Endothelial cell of umbilical vein (primary cell): ENCODE data around the gene FRS2. TPM values are rescaled to one million over a fixed set of nuclear protein-coding genes. Genes with fewer than 3 reads are reported as not detected.

Experiments
- BruUV-seq: library from RNA; stranded (reverse); fragments of 400-500 nt; replicated peaks from 2 replicates; lab custom pipeline; 2021; lab: Mats Ljungman, UMichigan
- CTCF ChIA-PET: fragments of 300-600, 350-600 bp; sonication (Branson Sonifier 250); formaldehyde crosslinking; loops from one replicate; lab custom pipeline; 2021; ENCODE audit warnings: antibody characterized with exemption, inconsistent platforms; lab: Charles Lee
- POLR2A ChIA-PET: fragments of 300-600, 350-600 bp; sonication (Branson Sonifier 250); formaldehyde crosslinking; loops from one replicate; lab custom pipeline; 2021; ENCODE audit warnings: antibody characterized with exemption, inconsistent platforms; lab: Charles Lee
- DNase-seq: peaks from one replicate; pipeline ENCODE4 v3.0.0-alpha.2; 2011; ENCODE audit warnings: low read depth, low spot score
- FAIRE-seq: peaks from 2 replicates; lab custom pipeline; 2011; peaks lifted over from hg19 to GRCh38; lab: Jason Lieb, UNC
- H2AFZ ChIP-seq: 2 replicates; pipeline ENCODE4 v1.6.0; 2012; ENCODE audit warnings: low read depth, low read length, control low read depth, inconsistent platforms
- H3K27ac ChIP-seq: 2 replicates; pipeline ENCODE4 v1.5.1; 2011; ENCODE audit warnings: low read depth, mild to moderate bottlenecking, control low read depth, low read length, moderate library complexity; ENCODE audit not compliant: insufficient read depth
- H3K27me3 ChIP-seq, 2 experiments: 2 replicates each; pipeline versions ENCODE4 v1.6.0 to v1.6.1; 2011; ENCODE audit warnings: low read length in 2 of 2, mixed read lengths in 1 of 2; ENCODE audit not compliant: control insufficient read depth in 2 of 2, insufficient read depth in 2 of 2
- H3K36me3 ChIP-seq, 2 experiments: 2 replicates in 1 of 2; 3 replicates in 1 of 2; pipeline ENCODE4 v1.5.1; 2011; ENCODE audit warnings: low read length in 2 of 2, mild to moderate bottlenecking in 1 of 2, moderate library complexity in 1 of 2; ENCODE audit not compliant: control insufficient read depth in 2 of 2, insufficient read depth in 2 of 2; ENCODE audit errors: extremely low read depth in 1 of 2
- H3K4me1 ChIP-seq: 3 replicates; pipeline ENCODE4 v1.5.1; 2011; ENCODE audit warnings: mild to moderate bottlenecking, low read length; ENCODE audit not compliant: control insufficient read depth, insufficient read depth; ENCODE audit errors: extremely low read depth
- H3K4me2 ChIP-seq: 2 replicates; pipeline ENCODE4 v1.6.1; 2011; ENCODE audit warnings: low read length, control low read depth, mixed read lengths; ENCODE audit not compliant: insufficient read depth
- H3K4me3 ChIP-seq, 3 experiments: fragments of 200-600 bp in 1 of 3; sonication (generic), shearing (Covaris generic) in 1 of 3; replicated peaks in 1 of 3; 2 replicates each; pipeline ENCODE4 v1.5.1; 2011 to 2016; ENCODE audit warnings: control low read depth in 3 of 3, low read length in 3 of 3, mild to moderate bottlenecking in 2 of 3, inconsistent platforms in 1 of 3, low read depth in 1 of 3, moderate library complexity in 1 of 3; ENCODE audit not compliant: insufficient read depth in 1 of 3
- H3K79me2 ChIP-seq: 2 replicates; pipeline ENCODE4 v1.6.0; 2012; ENCODE audit warnings: low read length, inconsistent platforms; ENCODE audit not compliant: control insufficient read depth, insufficient read depth
- H3K9ac ChIP-seq: replicated peaks from 2 replicates; pipeline ENCODE3; 2011; ENCODE audit warnings: low read length, control low read depth; ENCODE audit not compliant: insufficient read depth; ENCODE audit errors: extremely low read depth
- H3K9me1 ChIP-seq: replicated peaks from 3 replicates; pipeline ENCODE4 v1.6.0; 2011; ENCODE audit warnings: mild to moderate bottlenecking, low read length; ENCODE audit not compliant: control insufficient read depth, insufficient read depth; ENCODE audit errors: extremely low read depth
- H3K9me3 ChIP-seq: replicated peaks from 2 replicates; pipeline ENCODE4 v1.5.1; 2012; ENCODE audit warnings: low read length, inconsistent platforms; ENCODE audit not compliant: control insufficient read depth, insufficient read depth
- H4K20me1 ChIP-seq: replicated peaks from 2 replicates; pipeline ENCODE3; 2011; ENCODE audit warnings: mild to moderate bottlenecking, low read length; ENCODE audit not compliant: control insufficient read depth, insufficient read depth; ENCODE audit errors: extremely low read depth
- EZH2 ChIP-seq: IDR thresholded peaks from 2 replicates; pipeline ENCODE4 v1.6.1; 2012; ENCODE audit warnings: borderline replicate concordance, low read depth, mild to moderate bottlenecking, moderate library complexity, low read length, inconsistent platforms; ENCODE audit not compliant: severe bottlenecking
- FOS ChIP-seq: IDR thresholded peaks from 2 replicates; pipeline ENCODE4 v1.6.1; 2011; ENCODE audit warnings: mild to moderate bottlenecking, low read length, moderate library complexity, borderline replicate concordance; ENCODE audit not compliant: insufficient read depth
- GATA2 ChIP-seq: IDR thresholded peaks from 2 replicates; pipeline ENCODE4 v1.7.0; 2011; ENCODE audit warnings: low read depth, mild to moderate bottlenecking, moderate library complexity, mixed read lengths, low read length; ENCODE audit not compliant: insufficient read length, insufficient read depth
- JUN ChIP-seq: IDR thresholded peaks from 2 replicates; pipeline ENCODE4 v1.6.1; 2011; ENCODE audit warnings: borderline replicate concordance, low read depth; ENCODE audit not compliant: insufficient read length, insufficient read depth
- MYC ChIP-seq: IDR thresholded peaks from one replicate; pipeline ENCODE4 v1.6.1; 2011; ENCODE audit warnings: mild to moderate bottlenecking, low read depth, low read length
- POLR2A ChIP-seq: IDR thresholded peaks from 2 replicates; pipeline ENCODE4 v1.6.1; 2012; ENCODE audit warnings: low read depth, mild to moderate bottlenecking, control low read depth, low read length
- POLR2AphosphoS5 ChIP-seq: IDR thresholded peaks from 2 replicates; pipeline ENCODE4 v1.6.1; 2012; ENCODE audit warnings: low read depth, mild to moderate bottlenecking, control low read depth, low read length, moderate library complexity; ENCODE audit not compliant: insufficient read depth
- dilution Hi-C: fragments of 300-500 bp; cut with MboI; formaldehyde crosslinking; loops from one replicate; pipeline ENCODE4 v1.15.0; 2019; ENCODE audit warnings: low sequenced_read_pairs; ENCODE audit not compliant: extremely low pct_ligation_motif_present
- intact Hi-C: fragments of 100-400 bp; cut with micrococcal nuclease; formaldehyde crosslinking; loops from one replicate; pipeline ENCODE4 v1.10.0; 2022
- polyA plus RNA-seq, 4 experiments: library from polyadenylated mRNA; depleted of rRNA in 3 of 4; stranded (reverse) in 3 of 4; unstranded in 1 of 4; fragments of >200 nt; gene quantifications; 2 replicates each; pipeline versions ENCODE4 v1.2.1 to v1.2.3, GENCODE V29; 2011 to 2012; ENCODE audit warnings: missing spikeins in 1 of 4
- total RNA-seq: library from RNA; stranded (reverse); gene quantifications from 2 replicates; pipeline ENCODE4 v1.2.3, GENCODE V29; 2021
- TF ChIP-seq, protein P1 (sequence below), 2 donors: IDR thresholded peaks; 1 replicate in 1 of 2; 2 replicates in 1 of 2; pipeline ENCODE4 v1.5.1; 2011; ENCODE audit warnings: low read length in 2 of 2, mild to moderate bottlenecking in 2 of 2, moderate library complexity in 2 of 2, control low read depth in 1 of 2, inconsistent platforms in 1 of 2, low read depth in 1 of 2; ENCODE audit not compliant: insufficient read depth in 1 of 2; ENCODE audit errors: extremely low read depth in 1 of 2
- TF ChIP-seq, protein P2 (sequence below): IDR thresholded peaks from 2 replicates; pipeline ENCODE4 v1.6.1; 2011; ENCODE audit not compliant: insufficient read depth, insufficient read length

The FRS2 gene
- total and polyA plus RNA-seq, 2 donors (not counting 3 experiments of a cell fraction or from before 2014, with no cell fraction given) = 6.3 to 15.5 TPM

DNA sequence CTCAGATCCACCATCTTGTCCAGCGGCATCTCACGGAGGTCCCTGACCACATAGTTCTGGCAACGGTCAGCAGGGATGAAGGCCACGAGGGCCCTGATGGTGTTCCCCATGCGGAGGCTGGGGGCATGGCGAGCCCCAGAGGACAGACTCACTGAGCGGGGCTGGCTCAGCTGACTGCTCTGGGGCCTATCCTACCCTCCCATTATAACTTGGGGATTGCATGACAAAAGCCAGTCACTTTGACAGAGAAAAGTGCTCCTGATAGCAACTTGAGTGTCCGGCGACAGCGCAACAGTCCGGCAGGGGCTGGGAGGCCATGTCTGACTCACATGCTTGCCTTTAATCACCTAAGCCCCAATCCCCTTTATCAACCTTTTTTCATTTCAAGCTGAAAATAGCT is 140.5 kb downstream of the FRS2 start, which contains the start of gene LRRC10:
TSS of gene LRRC10 (minus strand) at position 179 of the 400 bp plus-strand sequence. CDS start at position 110, 69 bp downstream.
- H2AFZ ChIP-seq = no peak within 1 kb of the TSS
- no peaks in the 10 kb centered on the region for H3K79me2 ChIP-seq
- H3K27me3 ChIP-seq = peaks cover 2 to 3% of the 10 kb centered on the region in 2 experiments
- no peaks in the 10 kb centered on the region for H3K9me1 ChIP-seq
- TF ChIP-seq MYC (no peak), JUN (no peak), POLR2A (no peak), EZH2 (no peak), POLR2AphosphoS5 (no peak)
- TF ChIP-seq, protein P1, sequence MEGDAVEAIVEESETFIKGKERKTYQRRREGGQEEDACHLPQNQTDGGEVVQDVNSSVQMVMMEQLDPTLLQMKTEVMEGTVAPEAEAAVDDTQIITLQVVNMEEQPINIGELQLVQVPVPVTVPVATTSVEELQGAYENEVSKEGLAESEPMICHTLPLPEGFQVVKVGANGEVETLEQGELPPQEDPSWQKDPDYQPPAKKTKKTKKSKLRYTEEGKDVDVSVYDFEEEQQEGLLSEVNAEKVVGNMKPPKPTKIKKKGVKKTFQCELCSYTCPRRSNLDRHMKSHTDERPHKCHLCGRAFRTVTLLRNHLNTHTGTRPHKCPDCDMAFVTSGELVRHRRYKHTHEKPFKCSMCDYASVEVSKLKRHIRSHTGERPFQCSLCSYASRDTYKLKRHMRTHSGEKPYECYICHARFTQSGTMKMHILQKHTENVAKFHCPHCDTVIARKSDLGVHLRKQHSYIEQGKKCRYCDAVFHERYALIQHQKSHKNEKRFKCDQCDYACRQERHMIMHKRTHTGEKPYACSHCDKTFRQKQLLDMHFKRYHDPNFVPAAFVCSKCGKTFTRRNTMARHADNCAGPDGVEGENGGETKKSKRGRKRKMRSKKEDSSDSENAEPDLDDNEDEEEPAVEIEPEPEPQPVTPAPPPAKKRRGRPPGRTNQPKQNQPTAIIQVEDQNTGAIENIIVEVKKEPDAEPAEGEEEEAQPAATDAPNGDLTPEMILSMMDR (IDR thresholded peaks at IDR 0.05; ENCODE audit: extremely low read depth in 1 of 2, insufficient read depth in 1 of 2, low read depth in 1 of 2, low read length in 2 of 2) = no peak
- intact Hi-C loops (no loop called here), dilution Hi-C loops (no loop called here)
- no peaks in the 10 kb centered on the region for H3K36me3 ChIP-seq
- BruUV-seq = no TSS peak
- CTCF ChIA-PET = interaction anchor here (2.7 kb wide), 1 partner anchor 29 kb away, joined by 13 read pairs; no protein-coding TSS in a partner anchor
- no peak for DNase-seq
- no peak within 1 kb of the TSS for H3K9ac ChIP-seq
- no peak within 1 kb of the TSS for H3K27ac ChIP-seq
- H3K4me2 ChIP-seq = no peak within 1 kb of the TSS
- H3K4me1 ChIP-seq = peaks cover 4% of the 10 kb centered on the region
- H4K20me1 ChIP-seq = no peaks in the 10 kb centered on the region
- FAIRE-seq = no peak
- no peak within 1 kb of the TSS for H3K4me3 ChIP-seq
- no peaks in the 10 kb centered on the region for H3K9me3 ChIP-seq
- POLR2A ChIA-PET = no interaction called here

DNA sequence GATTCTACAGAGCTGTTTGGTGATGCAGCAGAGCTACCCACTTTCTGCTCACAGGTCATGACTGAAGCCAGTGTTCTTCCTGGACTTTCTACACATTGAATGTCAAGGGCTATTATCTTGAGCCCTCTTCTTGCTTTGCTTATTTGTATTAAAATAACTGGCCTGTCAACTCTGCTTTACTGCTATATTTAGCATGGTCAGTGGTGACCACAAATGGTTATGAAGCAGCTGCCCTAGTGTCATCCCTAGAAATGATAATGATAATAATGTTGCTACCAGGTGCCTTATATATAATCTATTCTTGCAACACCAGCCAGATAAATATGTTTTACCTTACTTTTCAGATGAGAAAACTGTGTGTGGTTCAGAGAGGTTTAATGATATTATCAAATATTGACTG is 143.2 kb downstream of the FRS2 start:
- CTCF ChIA-PET = no interaction called here
- intact Hi-C loops = no loop called here
- no TSS peak for BruUV-seq

More for the DNA sequence above, 143.2 kb downstream of the FRS2 start:
- Histone ChIP-seq H3K9me3 (no peaks in the 10 kb centered on the region), H3K4me1 (no peaks in the 10 kb centered on the region), H3K27ac (no peak overlapping the region), H3K27me3 (peaks cover 2 to 6% of the 10 kb centered on the region in 2 experiments), H3K9me1 (no peaks in the 10 kb centered on the region), H3K4me2 (no peak overlapping the region), H4K20me1 (no peaks in the 10 kb centered on the region), H2AFZ (no peak overlapping the region), H3K79me2 (no peaks in the 10 kb centered on the region), H3K36me3 (no peaks in the 10 kb centered on the region), H3K4me3 (no peak overlapping the region), H3K9ac (no peak overlapping the region)
- TF ChIP-seq MYC (no peak), GATA2 (no peak), JUN (no peak), FOS (no peak), POLR2A (no peak), POLR2AphosphoS5 (no peak), EZH2 (no peak)
- TF ChIP-seq, protein P1 (IDR thresholded peaks at IDR 0.05; ENCODE audit: extremely low read depth in 1 of 2, insufficient read depth in 1 of 2, low read depth in 1 of 2, low read length in 2 of 2) = no peak
- TF ChIP-seq, protein P2, sequence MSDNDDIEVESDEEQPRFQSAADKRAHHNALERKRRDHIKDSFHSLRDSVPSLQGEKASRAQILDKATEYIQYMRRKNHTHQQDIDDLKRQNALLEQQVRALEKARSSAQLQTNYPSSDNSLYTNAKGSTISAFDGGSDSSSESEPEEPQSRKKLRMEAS = no peak
- POLR2A ChIA-PET = no interaction called here
- dilution Hi-C loops = no loop called here
- FAIRE-seq (no peak), DNase-seq (no peak)
